ENCODE measurements around the gene TLR9.

Gene TLR9

DNA sequence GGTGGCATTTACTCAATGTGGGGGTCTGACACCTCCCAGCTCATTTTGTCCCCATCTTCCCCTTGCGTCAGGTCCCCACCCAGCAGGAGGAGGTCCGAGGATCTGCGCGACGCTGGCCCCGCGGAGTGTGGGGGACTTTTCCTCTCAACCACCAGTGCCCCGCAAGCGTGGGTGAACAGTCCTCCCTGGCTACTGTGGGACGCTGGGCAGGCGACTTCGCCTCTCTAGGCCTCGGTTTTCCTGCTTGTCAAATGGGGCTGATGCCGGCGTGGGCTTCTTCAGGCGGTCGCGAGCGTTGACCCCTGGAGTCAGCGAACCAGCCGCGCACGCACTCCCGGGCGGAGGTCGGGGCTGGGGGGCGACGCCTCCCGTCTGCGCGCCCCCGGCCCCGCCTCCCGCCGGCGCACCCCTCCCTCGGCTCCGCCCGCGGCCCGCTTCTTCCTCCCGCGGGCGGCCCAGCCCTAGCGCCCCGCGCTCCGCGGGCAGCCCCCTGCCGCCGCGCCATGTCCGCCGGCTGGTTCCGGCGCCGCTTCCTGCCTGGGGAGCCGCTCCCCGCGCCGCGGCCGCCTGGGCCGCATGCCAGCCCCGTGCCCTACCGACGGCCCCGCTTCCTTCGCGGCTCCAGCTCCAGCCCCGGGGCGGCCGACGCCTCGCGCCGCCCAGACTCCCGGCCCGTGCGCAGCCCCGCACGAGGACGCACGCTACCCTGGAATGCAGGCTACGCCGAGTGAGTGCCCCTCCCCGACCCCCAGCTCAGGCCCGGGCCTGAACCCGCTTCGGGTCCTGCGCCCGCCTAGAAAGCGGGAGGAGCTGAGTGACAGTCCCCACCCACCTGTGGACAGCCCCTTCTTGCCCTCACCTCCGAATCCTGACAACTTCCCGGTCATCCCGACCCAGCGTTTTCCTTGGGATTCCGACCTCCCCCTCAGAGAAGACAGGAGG, 20.1 kb upstream of the TLR9 start, which contains the start of gene PPM1M:
Gene PPM1M, plus strand, starts transcription at position 438 of the 942 bp plus-strand sequence. Its CDS starts 66 bp downstream, at position 504.
- Histone ChIP-seq H4K8ac (ENCODE audit: low read length) (peak within 1 kb of the TSS; percentile 93), H2AFZ (ENCODE audit: low read depth, low read length) (peak within 1 kb of the TSS; percentile 69), H2BK15ac (ENCODE audit: low read depth, poor library complexity, severe bottlenecking) (peak within 1 kb of the TSS; percentile 85), H3K4me1 (ENCODE audit: control insufficient read depth, insufficient read depth, low read depth, low read length) (peaks cover 32% of the 10 kb centered on the region), H3K79me1 (replicated peaks; ENCODE audit: low read length, poor library complexity, severe bottlenecking) (peaks cover 12% of the 10 kb centered on the region), H3K36me3 (ENCODE audit: control insufficient read depth in 1 of 2, insufficient read depth in 2 of 2, low read depth in 1 of 2, low read length in 2 of 2) (peaks cover 31 to 37% of the 10 kb centered on the region in 2 experiments), H2BK12ac (ENCODE audit: low read length in 2 of 2) (peak within 1 kb of the TSS in 1 of 2 experiments; percentile 45), H4K91ac (ENCODE audit: low read length) (peak within 1 kb of the TSS; percentile 8), H2BK120ac (ENCODE audit: low read depth, low read length) (peak within 1 kb of the TSS; percentile 90), H2AK5ac (ENCODE audit: low read length, severe bottlenecking) (peak within 1 kb of the TSS; percentile 28), H3K27me3 (ENCODE audit: control insufficient read depth in 1 of 2, insufficient read depth in 1 of 2, low read length in 2 of 2) (no peaks in the 10 kb centered on the region), H3K9ac (ENCODE audit: low read length) (peak within 1 kb of the TSS; percentile 88), H3K14ac (ENCODE audit: low read length in 2 of 2) (peak within 1 kb of the TSS in 1 of 2 experiments; percentile 78), H3K23ac (ENCODE audit: low read length in 2 of 2) (peak within 1 kb of the TSS in 1 of 2 experiments; percentile 90), H3K27ac (ENCODE audit: low read length, poor library complexity, severe bottlenecking) (no peak within 1 kb of the TSS), H3K4ac (ENCODE audit: low read depth in 1 of 2, low read length in 2 of 2) (peak within 1 kb of the TSS; percentile 67 to 76), H3K18ac (ENCODE audit: low read depth in 1 of 2, low read length in 2 of 2) (peak within 1 kb of the TSS; percentile 82 to 98), H2BK5ac (ENCODE audit: low read depth, low read length, poor library complexity, severe bottlenecking) (no peak within 1 kb of the TSS), H3K4me2 (ENCODE audit: low read length, poor library complexity, severe bottlenecking) (peak within 1 kb of the TSS; percentile 72), H3K9me3 (ENCODE audit: control insufficient read depth, low read length) (no peaks in the 10 kb centered on the region), H3K4me3 (ENCODE audit: insufficient read depth in 1 of 2, low read depth in 1 of 2, low read length in 2 of 2) (peak within 1 kb of the TSS; percentile 69 to 84)
- DNase-seq = peak; percentile 53
- 5% methylated on average over 72 of the region's 98 CpGs for WGBS

DNA sequence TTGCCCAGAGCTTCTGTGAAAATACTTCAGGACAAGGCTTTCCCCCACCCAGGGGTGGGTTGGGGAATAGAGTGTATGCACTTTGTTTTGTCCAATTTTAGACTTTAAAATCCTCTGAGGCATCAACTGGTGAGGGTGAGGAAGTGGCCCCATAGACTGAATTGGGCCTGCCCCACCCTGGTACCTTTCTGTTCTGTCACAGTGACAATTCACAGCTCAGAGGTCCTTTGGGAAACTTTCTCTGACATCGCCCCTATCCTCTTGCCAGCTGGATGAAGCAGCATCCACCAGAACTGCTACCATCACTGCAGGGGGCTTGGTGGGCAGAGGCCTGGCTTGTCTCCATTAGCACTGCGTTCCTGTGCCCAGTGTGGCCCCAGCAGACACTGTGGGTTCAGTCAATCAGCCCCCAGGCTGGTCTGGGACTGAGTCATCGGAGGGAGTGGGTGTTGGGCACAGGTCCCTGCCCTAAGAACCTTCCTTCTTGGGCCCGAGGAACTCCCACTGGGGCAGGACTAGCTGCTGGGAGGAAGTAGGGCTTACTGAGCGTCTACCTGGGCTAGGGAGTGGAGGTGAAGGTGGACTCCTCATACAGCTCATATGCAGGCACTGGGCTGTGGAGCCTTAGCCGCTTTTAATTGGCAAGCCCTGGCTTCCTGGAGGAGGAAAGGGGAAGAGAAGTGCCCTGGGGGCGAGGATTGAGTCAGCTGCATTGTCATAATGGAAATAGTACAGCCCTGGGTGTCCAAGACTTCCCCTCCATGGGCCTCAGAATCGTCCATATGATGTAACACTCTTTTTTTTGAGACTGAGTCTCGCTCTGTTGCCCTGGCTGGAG, 18.6 kb upstream of the TLR9 start:
- DNase-seq = peak; percentile 59

DNA sequence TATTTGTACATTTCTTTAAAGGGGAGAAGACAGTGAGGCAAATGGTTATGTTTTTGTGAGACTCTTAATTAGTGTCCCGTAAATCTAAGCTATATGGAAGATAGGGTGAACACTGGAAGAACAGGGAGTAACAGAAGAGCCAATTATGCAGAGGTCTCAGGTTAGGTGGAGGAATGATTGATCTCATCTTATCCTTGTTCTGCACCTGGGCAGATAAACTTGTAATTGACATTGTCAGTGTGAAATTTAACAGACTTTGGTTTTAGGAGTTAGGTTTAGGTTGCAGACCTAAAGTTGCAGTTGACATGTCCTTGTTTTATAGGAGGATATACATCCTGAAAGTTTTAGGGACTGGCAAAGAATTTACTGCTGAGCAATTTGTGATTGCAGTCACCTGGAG, 16.6 kb upstream of the TLR9 start:
- H3K9ac ChIP-seq (ENCODE audit: low read length) = no peak overlapping the region
- H2BK15ac ChIP-seq (ENCODE audit: low read depth, poor library complexity, severe bottlenecking) = no peak overlapping the region
- H3K4me1 ChIP-seq (ENCODE audit: control insufficient read depth, insufficient read depth, low read depth, low read length) = peaks cover 48% of the 10 kb centered on the region
- WGBS = 94% methylated on average over 1 of the region's 1 CpG
- no peak for DNase-seq
- peaks cover 0 to 5% of the 10 kb centered on the region in 2 experiments for H3K36me3 ChIP-seq (ENCODE audit: control insufficient read depth in 1 of 2, insufficient read depth in 2 of 2, low read depth in 1 of 2, low read length in 2 of 2)
- H3K18ac ChIP-seq (ENCODE audit: low read depth in 1 of 2, low read length in 2 of 2) = no peak overlapping the region
- H2BK120ac ChIP-seq (ENCODE audit: low read depth, low read length) = no peak overlapping the region
- no peaks in the 10 kb centered on the region for H3K27me3 ChIP-seq (ENCODE audit: control insufficient read depth in 1 of 2, insufficient read depth in 1 of 2, low read length in 2 of 2)
- H3K4me2 ChIP-seq (ENCODE audit: low read length, poor library complexity, severe bottlenecking) = no peak overlapping the region
- H2AK5ac ChIP-seq (ENCODE audit: low read length, severe bottlenecking) = no peak overlapping the region
- H2AFZ ChIP-seq (ENCODE audit: low read depth, low read length) = no peak overlapping the region
- no peak overlapping the region for H3K27ac ChIP-seq (ENCODE audit: low read length, poor library complexity, severe bottlenecking)
- H4K8ac ChIP-seq (ENCODE audit: low read length) = no peak overlapping the region
- H3K79me1 ChIP-seq (replicated peaks; ENCODE audit: low read length, poor library complexity, severe bottlenecking) = peaks cover 8% of the 10 kb centered on the region
- H2BK12ac ChIP-seq (ENCODE audit: low read length in 2 of 2) = no peak overlapping the region
- H3K4ac ChIP-seq (ENCODE audit: low read depth in 1 of 2, low read length in 2 of 2) = no peak overlapping the region
- H3K14ac ChIP-seq (ENCODE audit: low read length in 2 of 2) = no peak overlapping the region
- no peak overlapping the region for H2BK5ac ChIP-seq (ENCODE audit: low read depth, low read length, poor library complexity, severe bottlenecking)
- no peak overlapping the region for H4K91ac ChIP-seq (ENCODE audit: low read length)
- no peaks in the 10 kb centered on the region for H3K9me3 ChIP-seq (ENCODE audit: control insufficient read depth, low read length)
- no peak overlapping the region for H3K23ac ChIP-seq (ENCODE audit: low read length in 2 of 2)
- no peak overlapping the region for H3K4me3 ChIP-seq (ENCODE audit: insufficient read depth in 1 of 2, low read depth in 1 of 2, low read length in 2 of 2)

More for the DNA sequence above, 18.6 kb upstream of the TLR9 start:
- peak overlapping the region; percentile 51 for H2AK5ac ChIP-seq (ENCODE audit: low read length, severe bottlenecking)
- H2BK12ac ChIP-seq (ENCODE audit: low read length in 2 of 2) = no peak overlapping the region
- peaks cover 14% of the 10 kb centered on the region for H3K79me1 ChIP-seq (replicated peaks; ENCODE audit: low read length, poor library complexity, severe bottlenecking)
- no peak overlapping the region for H2BK120ac ChIP-seq (ENCODE audit: low read depth, low read length)
- no peak overlapping the region for H2BK5ac ChIP-seq (ENCODE audit: low read depth, low read length, poor library complexity, severe bottlenecking)
- no peak overlapping the region for H3K23ac ChIP-seq (ENCODE audit: low read length in 2 of 2)
- H3K4me2 ChIP-seq (ENCODE audit: low read length, poor library complexity, severe bottlenecking) = no peak overlapping the region
- H2BK15ac ChIP-seq (ENCODE audit: low read depth, poor library complexity, severe bottlenecking) = no peak overlapping the region
- no peak overlapping the region for H3K4ac ChIP-seq (ENCODE audit: low read depth in 1 of 2, low read length in 2 of 2)
- no peak overlapping the region for H3K14ac ChIP-seq (ENCODE audit: low read length in 2 of 2)
- H3K4me1 ChIP-seq (ENCODE audit: control insufficient read depth, insufficient read depth, low read depth, low read length) = peaks cover 40% of the 10 kb centered on the region
- H3K9ac ChIP-seq (ENCODE audit: low read length) = no peak overlapping the region
- H3K9me3 ChIP-seq (ENCODE audit: control insufficient read depth, low read length) = no peaks in the 10 kb centered on the region
- no peak overlapping the region for H4K8ac ChIP-seq (ENCODE audit: low read length)
- no peak overlapping the region for H3K4me3 ChIP-seq (ENCODE audit: insufficient read depth in 1 of 2, low read depth in 1 of 2, low read length in 2 of 2)
- no peak overlapping the region for H3K18ac ChIP-seq (ENCODE audit: low read depth in 1 of 2, low read length in 2 of 2)
- H4K91ac ChIP-seq (ENCODE audit: low read length) = no peak overlapping the region
- 86% methylated on average over 9 of the region's 9 CpGs for WGBS
- H3K36me3 ChIP-seq (ENCODE audit: control insufficient read depth in 1 of 2, insufficient read depth in 2 of 2, low read depth in 1 of 2, low read length in 2 of 2) = peaks cover 15 to 22% of the 10 kb centered on the region in 2 experiments
- no peaks in the 10 kb centered on the region for H3K27me3 ChIP-seq (ENCODE audit: control insufficient read depth in 1 of 2, insufficient read depth in 1 of 2, low read length in 2 of 2)
- H2AFZ ChIP-seq (ENCODE audit: low read depth, low read length) = no peak overlapping the region
- H3K27ac ChIP-seq (ENCODE audit: low read length, poor library complexity, severe bottlenecking) = no peak overlapping the region

Measured in mesenchymal stem cell (in vitro differentiated cells and primary cell).